ENCODE results near the gene PTPRT.

DNA sequence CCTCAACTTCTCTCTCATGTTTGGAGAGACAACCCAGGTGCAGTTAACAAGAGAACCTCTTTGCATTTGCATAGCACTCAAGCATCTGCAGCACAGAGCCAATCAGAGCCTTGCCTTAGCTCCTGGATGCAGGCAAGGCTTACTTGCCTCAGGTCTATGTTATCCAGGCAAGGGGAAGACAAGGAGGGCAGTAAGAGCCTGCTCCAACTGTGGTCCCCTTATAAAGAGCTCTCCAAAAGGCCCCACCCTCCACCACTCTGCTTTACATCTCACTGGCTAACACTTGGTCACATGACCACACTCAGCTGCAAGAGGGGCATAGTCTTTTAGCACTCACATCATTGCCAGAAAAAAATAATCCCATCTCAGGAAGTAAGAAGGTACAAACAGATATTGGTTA is 540.0 kb downstream of the PTPRT start:
- TF ChIP-seq EZH2 (IDR thresholded peaks at IDR 0.05) = no peak
- no peak for TF ChIP-seq POLR2AphosphoS5 (IDR thresholded peaks at IDR 0.05; ENCODE audit: borderline replicate concordance, low read depth, low read length)
